NK-92 treated with Interleukin-12 subunit alpha and Interleukin-12 subunit beta, amount 100 ng/mL, for 24 hours (cell line): ENCODE data around the gene TEX29.

ENCODE experiments used
- DNase-seq: peaks from one replicate; lab custom pipeline; 2025; lab: John Stamatoyannopoulos, UW

TEX29 gene

DNA sequence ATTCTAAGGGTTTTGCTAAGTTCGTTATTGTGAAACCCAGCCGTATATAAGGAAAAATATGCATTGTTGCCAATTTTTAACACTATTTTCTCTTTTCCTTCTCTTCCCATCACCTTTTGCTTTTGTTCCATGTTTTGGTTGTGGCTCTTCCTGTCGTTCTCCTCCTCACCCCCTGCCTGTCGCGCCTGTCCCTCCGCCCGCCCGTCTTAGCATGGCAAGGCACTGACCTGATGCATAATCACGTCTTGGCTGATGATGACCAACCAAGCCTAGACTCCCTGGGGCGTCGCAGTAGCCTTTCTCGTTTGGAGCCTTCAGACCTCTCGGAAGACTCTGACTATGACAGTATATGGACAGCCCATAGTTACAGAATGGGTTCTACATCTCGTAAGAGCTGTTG, 28.5 kb upstream of the TEX29 start:
- no peak for DNase-seq

DNA sequence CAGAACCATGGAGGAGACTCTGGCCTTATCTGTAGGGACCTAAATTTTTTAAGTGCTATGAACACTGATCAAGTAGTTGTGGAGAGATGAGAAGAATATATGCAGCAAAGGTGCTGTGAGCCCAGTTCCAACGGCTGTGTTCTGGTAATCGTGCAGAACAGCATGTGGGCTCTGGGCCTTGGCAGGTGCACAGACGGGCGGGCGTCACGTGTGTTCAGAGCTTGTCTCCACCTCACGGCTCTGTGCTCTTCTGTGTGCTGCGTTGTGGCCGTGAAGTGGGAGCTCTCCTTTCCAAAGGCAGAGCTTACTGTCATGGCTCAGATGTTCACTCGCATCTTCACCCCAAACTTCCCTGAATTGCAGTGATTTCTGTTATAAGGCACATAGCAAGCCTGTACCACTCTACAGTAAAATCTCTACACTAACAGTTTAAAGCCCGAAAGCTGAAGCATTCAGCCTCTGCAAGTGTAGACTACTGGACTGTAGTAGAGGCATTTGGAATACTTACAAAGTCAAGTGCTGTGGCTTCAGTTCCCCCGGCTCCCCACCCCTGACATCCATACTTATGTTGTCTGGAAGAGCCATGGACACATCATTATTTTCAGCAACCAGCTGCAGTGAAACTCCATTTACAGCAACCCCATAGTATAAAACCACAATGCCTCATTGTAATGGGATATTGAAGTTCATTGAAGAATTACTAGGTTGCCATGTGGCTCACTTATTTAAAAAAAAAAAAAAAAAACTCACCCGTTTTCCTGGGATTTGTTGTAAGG, 27.5 kb upstream of the TEX29 start:
- DNase-seq: no peak

DNA sequence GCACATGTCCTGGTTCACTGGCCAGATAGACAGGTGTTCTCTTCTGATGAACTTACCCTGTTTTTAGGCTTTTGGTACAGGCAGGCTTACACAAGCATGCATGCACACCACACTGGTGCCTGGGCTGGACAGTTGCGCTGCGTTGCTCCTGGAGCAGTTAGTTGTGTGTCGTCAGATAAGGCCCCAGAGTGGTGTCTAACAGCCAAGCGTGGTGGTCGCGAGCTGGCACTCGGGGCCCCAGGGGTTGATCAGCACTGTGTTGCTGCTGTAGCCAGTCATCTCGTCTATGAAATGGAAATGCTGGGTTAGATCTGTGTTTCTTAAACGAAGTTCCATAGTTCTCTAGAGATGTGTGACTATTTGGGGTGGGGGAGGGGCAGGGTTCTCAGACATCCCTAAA, 24.6 kb upstream of the TEX29 start:
- no peak for DNase-seq

DNA sequence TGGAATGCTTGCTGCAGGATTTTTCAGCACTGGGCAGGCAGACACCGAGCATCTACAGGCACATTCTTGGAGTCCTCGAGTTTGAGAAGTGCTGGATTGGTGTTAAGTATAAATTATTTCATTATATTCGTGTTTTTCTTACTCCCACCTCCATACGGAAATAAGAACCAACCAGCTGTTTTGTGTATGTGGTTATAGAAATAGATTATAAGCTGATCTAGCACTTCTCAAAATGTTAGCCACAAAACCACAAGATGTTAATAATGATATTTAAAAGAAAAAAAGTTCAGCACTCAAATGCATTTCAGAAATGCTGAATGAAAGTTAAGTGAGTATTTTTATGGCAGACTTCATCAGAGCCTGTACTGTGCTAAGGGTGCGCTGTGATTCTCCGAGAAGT, 24.0 kb upstream of the TEX29 start:
- DNase-seq: no peak

DNA sequence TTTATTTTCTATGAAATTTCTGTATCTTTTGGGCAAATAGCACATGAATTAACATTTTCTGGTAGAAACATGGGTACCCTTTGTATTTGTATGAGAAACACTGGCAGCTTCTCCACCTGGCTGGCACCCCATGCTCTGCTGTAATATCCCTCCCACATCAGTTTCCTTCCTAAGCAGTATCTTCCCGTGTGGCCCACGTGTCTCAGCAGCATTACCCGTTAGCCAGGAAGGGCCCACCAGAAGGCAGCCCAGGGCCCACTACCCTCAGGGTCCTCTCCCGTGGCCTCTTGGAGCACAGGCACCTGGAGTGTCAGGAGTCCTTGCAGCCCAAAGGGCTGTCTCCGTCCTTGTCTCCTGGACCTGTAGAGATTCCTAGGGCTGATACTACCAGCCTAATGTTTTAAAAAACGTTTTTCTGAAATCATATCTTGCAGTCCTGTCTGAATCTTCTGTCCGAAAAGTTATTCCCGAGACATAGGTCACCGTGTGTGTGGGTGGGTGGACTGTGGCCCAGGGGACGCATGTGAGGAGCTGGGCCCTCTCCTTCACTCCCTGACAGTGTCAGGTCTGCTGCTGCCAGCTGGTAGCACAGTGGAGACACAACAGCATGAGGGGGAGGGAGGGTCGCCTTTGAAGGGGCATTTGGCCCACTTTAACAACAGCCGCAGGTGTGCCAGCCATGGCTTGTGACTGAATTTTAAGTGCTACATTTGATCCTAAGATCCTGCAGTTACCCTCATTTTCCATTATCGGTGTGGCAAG, 22.0 kb upstream of the TEX29 start:
- no peak for DNase-seq

DNA sequence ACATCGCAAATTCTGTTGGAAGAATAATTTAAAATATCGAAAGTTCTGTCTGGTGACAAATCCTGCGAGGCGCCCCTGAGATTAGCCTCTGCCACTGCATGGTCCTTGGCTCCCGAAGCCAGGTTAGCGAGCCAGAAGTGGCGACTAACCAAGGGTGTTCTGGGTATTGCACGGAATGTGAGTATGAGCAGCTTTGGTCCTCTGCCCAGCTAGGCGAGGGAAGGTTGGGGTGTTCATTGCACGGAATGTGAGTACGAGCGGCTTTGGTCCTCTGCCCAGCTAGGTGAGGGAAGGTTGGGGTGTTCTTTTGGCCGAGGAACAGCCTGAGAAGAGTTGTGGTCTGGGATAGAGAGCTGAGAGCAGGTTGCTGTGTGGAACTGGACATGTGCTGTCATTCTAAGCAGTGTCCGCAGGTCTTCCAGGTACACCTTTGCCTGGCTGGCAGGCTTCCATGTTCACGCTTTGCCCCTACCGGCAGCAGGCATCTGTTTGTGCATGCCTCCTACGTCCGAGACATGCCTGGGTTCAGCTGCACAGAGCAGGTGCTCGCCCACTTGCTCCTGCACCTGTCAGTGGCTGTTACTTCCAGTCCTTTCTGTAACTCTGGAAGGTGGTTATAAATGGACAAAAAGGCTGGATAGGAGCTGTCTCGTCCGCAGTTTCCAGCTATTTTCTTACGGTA, 18.3 kb upstream of the TEX29 start:
- DNase-seq: no peak

DNA sequence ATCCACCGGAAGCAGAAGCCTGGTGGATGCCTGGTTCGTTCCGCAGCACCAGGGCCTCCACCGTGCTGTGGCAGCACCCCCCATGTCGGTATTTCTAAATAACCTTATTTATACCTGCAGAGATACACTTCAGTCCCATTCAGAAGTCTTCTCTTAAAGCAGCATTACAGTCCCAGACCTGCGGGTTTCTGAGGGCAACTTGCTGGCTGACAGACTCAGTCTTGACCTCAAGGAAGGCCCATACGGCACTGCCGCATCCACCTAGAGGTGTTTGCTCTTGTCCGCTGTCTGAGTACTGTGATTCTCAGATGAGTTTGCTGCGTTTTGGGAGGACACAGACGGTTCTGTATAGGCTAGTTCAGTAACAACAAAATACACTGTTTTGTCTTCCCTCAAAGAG, 16.9 kb upstream of the TEX29 start:
- DNase-seq: no peak

DNA sequence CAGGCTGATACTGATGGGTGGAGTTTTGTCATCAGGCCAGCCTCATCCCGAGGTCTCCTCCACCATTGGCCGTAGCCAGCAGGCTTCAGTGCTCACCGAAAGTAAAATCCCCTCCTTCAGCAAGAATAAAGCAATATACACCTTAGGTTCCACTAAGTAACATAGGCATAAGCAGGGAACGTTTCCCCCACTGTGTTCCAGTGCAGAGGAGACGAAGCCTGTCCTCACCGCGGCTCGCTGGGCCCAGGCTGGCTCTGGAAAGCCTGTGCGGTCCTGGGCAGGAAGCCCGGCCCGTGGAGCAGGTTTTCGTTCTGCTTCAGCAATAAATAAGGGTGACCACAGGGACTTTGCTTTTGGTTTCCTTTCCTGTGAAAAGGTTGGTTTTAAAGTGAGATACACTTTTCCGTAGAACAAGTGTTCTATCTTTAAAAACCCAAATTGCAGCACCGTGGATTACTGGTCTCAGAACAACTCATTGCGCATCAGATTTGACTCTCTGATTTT, 16.3 kb upstream of the TEX29 start:
- no peak for DNase-seq

DNA sequence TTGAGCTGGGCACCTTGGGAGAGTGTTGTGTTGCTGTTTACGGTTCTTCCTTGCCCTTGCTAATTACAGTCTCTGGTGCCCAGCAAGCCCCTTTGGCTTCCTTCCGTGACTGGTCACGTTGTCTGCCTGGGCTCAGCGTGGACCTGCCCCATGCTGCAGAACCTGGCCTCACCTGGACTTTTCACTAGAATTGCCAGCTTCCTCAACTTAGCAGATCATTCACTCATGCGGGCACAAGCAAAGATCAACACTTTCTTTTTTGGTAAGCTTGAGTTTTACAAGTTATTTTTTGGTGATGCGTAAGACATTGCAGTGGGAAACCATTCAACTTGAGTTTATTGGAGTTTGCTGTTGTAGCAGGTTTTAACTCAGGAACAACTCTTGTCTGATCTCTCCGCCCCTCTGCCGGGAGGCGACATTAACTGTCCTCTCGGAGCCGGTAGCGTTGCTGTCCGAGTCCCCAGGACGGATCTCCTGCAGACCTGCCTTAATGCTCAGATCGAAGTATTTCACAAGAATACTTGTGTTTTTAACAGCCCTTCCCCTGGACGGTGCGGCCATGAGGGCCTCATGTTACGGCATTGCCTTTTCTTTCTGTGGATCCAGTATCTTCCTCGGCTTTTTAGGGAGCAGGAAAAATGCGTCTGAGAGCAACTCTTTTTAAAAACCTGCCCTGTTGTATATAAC, 15.7 kb upstream of the TEX29 start:
- no peak for DNase-seq

DNA sequence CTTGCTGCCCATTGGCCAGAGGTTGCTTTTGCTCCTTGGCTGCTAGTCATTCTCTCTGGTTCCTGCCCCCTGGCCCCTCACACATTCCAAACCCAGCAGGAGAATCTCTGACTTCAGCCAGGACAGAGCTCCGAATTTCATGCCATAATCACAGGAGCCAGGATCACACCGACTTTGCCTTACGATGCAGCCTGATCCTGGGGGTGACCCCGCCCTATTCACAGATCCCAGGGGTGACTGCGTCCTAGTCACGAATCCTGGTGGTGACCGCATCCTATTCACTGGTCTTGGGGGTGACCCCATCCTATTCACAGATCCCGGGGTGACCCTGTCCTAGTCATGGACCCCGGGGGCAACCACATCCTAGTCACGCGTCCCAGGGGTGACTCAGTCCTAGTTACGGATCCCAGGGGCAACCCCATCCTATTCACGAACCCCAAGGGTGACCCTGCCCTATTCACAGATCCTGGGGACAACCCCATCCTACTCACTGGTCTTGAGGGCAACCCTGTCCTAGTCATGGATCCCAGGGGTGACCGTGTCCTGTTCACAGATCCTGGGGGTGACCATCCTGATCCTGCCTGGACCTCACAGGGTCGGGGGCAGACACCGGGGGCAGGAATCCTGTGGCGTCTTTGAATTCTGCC, 7.4 kb upstream of the TEX29 start:
- no peak for DNase-seq

DNA sequence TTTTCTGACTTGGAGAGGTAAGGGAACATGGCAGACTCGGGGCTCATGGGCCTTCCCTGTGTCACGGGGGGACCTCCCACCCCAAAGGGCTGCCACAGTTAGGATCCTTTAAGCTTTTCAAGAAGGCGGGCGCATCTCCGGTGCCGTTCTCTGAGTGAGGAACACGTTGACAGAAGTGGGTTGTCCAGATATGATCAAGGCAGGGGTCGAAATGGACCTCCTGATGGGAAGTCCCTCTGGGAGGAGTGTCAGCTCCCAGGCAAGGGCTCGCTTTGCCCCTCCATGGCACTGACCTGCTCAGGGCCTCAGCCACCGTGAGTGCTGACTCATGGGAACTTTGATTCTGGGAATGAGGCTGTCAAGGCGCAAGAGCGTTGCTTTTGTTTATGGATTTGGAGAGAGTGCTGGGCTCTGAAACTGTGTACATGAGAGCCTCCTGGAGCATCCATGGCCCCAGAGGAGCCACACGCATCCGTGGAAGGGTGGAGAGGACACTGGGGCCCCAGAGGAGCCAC, 6.5 kb upstream of the TEX29 start:
- no peak for DNase-seq

DNA sequence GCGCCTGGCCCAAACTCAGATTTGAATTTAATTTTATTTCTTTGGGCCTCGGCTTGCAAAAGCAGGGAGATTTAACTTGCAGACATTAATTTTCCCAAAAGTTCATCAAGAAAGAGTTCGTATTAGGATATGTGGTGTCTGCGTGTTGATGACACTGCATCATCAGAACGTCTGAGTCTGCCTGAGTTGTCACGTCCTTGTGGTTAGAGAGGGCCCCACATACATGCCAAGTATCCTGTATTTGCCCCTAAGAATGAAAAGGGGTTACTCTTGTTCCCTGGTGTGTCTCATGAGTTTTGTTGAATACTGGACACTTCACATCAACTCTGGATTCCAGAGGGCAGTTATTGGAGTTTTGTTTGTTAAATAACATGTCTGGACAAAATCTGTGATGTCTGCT, 5.6 kb upstream of the TEX29 start:
- DNase-seq: no peak

DNA sequence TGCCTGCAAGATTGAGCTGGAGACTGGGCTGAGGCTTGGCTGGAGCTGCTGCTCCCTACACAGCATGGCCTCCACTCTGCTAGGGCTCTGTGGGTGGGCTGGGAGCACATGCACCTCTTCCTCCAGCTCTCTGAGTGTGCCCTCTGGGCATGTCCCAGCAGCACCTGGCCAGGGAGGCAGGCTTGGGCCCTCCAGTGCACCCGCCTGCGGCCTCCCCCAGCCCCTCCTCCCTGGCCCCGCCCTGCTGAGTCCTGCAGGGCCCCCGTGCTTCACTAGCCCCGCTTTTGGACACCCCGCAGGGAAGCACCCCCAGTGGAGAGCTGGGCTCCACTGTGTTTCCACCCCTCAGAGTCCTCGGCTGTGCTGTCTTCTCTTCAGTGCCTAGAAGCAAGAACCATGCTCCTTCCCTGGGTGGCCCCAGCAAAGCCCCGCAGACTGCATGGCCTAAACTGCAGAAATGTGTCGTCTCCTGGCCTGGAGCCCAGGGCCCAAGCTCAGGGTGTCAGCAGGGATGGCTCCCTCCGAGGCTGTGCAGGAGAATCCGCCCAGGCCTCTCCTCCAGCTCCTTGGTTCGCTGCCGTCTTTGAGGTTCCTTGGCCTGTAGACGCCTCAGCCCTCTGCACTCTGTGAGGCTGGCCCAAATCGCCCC, 5.0 kb upstream of the TEX29 start:
- DNase-seq: no peak

DNA sequence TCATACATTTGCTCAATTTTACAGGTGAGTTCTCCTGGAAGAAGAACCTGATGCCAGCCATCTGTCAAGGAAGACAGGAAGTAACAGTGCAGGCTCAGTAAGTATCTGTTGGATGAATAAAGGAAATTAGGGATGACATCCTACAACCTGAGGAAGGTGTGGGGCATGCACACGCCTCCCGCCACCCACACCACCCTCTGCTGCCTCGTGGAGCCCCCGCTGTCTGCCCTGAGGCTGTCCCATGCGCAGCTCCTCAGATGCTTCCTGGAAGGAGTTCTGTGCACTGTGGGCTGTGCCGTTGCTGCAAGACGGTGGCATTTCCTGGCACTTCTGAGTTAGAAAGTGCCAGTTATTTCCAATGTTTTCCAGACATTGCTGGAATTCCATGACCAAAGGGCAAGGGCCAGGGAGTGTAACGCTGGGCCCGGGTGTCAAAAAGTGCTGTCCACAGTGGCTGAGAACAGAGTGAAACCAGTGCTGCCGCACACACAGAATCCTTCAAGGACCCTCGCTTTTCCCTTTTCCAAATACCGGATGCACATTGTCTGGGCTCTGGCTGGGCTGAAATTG, 4.2 kb upstream of the TEX29 start:
- no peak for DNase-seq

DNA sequence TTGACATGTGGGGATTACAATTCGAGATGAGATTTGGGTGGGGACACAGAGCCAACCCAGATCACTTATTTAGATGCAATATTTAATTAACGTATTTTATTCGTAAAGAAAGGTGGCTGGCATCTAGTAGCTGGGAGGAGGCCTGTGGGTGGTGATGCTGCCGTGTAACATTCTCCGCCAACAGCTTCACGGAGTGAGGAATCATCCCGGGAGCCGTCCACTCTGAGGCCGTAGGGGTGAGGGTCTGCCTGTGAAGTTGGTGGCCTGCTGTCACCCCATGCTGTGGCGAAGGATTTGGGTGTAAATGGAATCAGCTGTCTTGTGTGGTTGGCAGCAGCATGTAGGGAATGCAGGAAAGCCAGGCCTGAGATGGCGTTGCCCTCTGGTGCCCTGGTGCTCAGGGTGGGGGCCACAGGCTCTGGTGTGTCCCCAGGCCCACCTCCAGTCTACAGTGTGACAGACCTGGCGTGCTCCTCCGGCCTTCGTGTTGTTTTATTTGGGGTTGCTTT, 3.3 kb upstream of the TEX29 start:
- no peak for DNase-seq

DNA sequence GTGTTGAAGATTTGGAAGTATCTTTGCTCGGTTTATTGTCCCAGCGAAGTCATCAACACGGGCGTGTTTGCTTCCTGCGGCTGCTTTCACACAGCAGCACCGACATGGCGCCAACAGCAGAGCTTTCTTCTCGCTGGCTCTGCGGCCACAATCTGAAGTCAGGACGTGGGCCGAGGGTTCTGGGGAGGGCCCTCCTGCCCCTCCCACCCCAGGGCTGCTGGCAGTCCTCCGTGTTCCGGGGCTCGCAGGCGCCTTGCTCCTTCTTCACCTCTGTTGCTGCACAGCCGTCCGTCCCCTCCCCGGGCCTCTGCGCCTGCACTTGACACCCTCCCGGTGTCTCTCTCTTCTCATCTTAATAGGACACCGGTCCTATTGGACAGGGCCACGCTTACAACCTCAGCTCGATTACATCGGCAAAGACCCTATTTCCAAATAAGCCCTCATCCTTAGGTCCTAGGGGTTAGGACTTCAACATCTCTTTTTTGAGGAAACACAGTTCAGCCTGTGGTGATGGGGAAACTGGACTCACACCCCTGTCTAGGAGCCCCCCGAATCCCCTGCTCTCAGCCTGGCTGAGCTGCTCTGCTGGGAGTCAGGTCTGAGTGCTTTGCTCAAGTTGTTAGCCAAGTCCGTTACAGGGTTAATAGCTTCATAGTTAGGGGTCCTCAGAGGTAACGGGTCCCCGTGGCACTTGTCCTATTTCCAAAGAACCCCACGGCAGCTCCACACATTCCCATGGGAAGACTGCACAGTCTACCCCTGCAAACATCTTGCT, 2.7 kb upstream of the TEX29 start:
- DNase-seq: no peak

DNA sequence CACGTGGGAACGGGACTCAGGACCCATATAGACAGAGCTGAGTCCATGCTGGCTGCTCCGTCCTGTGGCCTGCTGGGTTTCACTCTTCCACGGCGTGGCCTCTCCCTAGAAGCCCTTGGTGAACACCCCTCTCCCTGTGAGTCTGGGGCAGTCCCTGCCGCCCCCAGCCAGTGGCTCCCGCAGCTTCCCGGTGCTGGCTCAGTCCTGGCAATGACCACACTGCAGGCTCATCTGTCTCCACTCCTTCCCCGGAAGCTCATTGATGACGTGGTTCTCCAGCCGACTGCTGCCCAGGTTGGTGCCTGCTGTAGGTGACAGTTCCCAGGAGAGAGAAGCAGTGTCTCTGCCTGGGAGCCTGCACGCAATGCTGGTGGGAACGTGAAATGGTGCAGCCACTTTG, 2.1 kb upstream of the TEX29 start:
- DNase-seq: no peak

DNA sequence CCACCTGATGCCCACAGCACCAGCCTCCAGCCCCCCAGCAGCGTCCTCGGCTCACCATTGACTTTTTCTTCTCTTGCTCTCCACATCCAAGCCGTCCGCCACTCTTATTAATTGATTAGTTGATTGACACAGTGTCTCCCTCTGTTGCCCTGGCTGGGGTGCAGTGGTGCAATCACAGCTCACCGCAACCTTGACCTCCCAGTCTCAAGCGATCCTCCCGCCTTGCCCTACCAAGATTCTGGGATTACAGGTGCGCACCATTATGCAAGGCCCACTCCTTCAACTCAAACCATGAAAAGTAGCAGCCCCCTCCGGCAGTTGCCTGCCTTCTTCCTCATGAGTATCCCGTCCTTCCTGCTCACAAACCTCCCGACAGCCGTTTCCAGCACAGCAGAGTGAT, 921 bp upstream of the TEX29 start:
- no peak for DNase-seq

DNA sequence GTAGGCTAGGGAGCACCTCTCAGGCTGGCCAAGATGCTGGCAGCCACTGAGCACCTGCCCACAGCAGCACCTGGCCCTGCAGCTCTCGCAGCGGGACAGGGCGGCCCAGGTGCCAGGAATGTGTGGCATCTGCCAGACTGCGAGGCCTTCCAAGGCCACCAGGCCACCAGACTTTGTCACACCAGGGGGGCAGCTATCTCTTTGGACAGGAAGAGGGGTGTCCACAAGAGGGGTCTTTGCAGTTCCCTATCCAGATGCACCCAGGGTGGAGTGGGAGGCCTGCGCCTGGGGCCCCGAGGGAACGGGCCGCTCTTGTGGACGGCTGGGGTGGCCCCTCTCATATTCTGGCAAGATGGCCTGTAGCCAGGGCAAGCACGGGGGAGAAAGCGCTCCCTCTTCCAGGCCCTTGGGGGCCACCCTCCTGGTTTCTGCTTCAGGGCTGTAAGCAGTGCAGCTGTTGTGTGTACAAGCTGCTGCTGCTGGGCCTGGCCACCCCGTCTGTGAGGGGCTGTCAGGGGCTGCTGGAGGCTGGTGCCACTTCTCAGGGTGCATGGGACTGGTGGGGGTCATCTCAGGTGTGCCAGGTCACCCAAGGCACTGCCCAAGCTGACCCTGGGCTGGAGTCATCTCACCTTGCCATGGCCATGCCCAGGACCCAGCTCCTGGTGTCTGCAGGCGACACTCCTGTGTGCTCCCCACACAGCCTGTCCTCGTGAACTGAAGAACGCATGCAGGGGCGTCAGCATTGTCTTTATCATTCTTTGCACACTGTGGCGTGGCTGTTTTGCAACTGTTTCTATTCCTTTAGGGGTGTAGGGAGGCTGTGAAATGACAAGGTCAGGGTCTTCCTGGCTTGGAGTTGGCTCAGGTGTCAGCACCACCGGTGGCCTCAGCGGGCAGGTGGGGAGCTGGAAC, 1.8 kb downstream of the TEX29 start:
- no peak for DNase-seq
